Sigmoid colon (tissue), 7 donors: Measurements from ENCODE around the gene MBNL1. TPM values are rescaled to one million over a fixed set of nuclear protein-coding genes. Genes with fewer than 3 reads are reported as not detected.
"Not testable (repeated sequence)": the region's sequence is repeated elsewhere in the genome, so short reads cannot be mapped to it uniquely, and the experiment has no call there.

Experiments
- DNase-seq: peaks from one replicate; pipeline ENCODE4 v3.0.0-alpha.2; 2019
- H3K27ac ChIP-seq, 4 donors: fragments of 200-600 bp; sonication (generic); one replicate each; pipeline ENCODE4 v1.5.1; 2016 to 2019; ENCODE audit warnings: mild to moderate bottlenecking in 1 of 4
- H3K27me3 ChIP-seq, 3 donors: fragments of 200-600 bp; sonication (generic); one replicate each; pipeline ENCODE4 v1.5.1; 2019; ENCODE audit warnings: mild to moderate bottlenecking in 1 of 3
- H3K36me3 ChIP-seq, 4 donors: fragments of 200-600 bp; sonication (generic); one replicate each; pipeline ENCODE4 v1.5.1; 2016 to 2019
- H3K4me1 ChIP-seq, 4 donors: fragments of 200-600 bp; sonication (generic); one replicate each; pipeline ENCODE4 v1.5.1; 2017 to 2019
- H3K4me3 ChIP-seq, 4 donors: fragments of 200-600 bp; sonication (generic); one replicate each; pipeline ENCODE4 v1.5.1; 2017 to 2019; ENCODE audit warnings: mild to moderate bottlenecking in 2 of 4, moderate library complexity in 1 of 4
- H3K9me3 ChIP-seq, 4 donors: fragments of 200-600 bp in 3 of 4; sonication (generic) in 3 of 4; one replicate each; pipeline versions ENCODE4 v1.5.1 to v1.6.1; 2013 to 2019
- EP300 ChIP-seq, 4 donors: sonication (generic); formaldehyde crosslinking; IDR thresholded peaks; one replicate each; pipeline ENCODE4 v1.6.1; 2017; ENCODE audit warnings: antibody characterized with exemption in 4 of 4
- POLR2A ChIP-seq, 2 donors: fragments of 450-650 bp; IDR thresholded peaks; one replicate each; pipeline ENCODE4 v1.6.1; 2016; ENCODE audit warnings: antibody characterized with exemption in 2 of 2, mild to moderate bottlenecking in 2 of 2, moderate library complexity in 2 of 2
- POLR2AphosphoS5 ChIP-seq, 4 donors: sonication (generic); formaldehyde crosslinking; IDR thresholded peaks; one replicate each; pipeline ENCODE4 v1.6.1; 2017; ENCODE audit warnings: antibody characterized with exemption in 4 of 4
- WGBS, 2 donors: extraction: QIAGEN DNeasy Blood & Tissue Kit; methylation state at CpG; one replicate each; pipeline ENCODE4 v1.1.7; 2013; 5-methylcytosine and 5-hydroxymethylcytosine counted together
- intact Hi-C: fragments of 100-400 bp; cut with DNase I; formaldehyde crosslinking; loops from one replicate; pipeline ENCODE4 v1.15.1; 2023
- polyA plus RNA-seq, 3 donors: library from polyadenylated mRNA; stranded (reverse); fragments of 200-250 nt; gene quantifications; one replicate each; pipeline ENCODE4 v1.2.3, GENCODE V29; 2013
- total RNA-seq, 4 donors: library from RNA; depleted of rRNA; stranded (reverse); fragments of >200 nt; gene quantifications; one replicate each; pipeline ENCODE4 v1.1.0, GENCODE V29; 2016
- TF ChIP-seq, protein P1 (sequence below), 4 experiments: fragments of 450-650 bp in 3 of 4; fragments of 200-600 bp in 1 of 4; IDR thresholded peaks; one replicate each; pipeline ENCODE4 v1.5.1; 2016 to 2019; ENCODE audit warnings: antibody characterized with exemption in 4 of 4, mild to moderate bottlenecking in 3 of 4, moderate library complexity in 2 of 4
- donor health status: healthy with polysubstance abuse.
- donor health status: Bipolar disorder and iron deficiency.
- donor health status: healthy.

Gene MBNL1
- total and polyA plus RNA-seq, 7 donors, result 60.5 to 898 (median 602) TPM

DNA sequence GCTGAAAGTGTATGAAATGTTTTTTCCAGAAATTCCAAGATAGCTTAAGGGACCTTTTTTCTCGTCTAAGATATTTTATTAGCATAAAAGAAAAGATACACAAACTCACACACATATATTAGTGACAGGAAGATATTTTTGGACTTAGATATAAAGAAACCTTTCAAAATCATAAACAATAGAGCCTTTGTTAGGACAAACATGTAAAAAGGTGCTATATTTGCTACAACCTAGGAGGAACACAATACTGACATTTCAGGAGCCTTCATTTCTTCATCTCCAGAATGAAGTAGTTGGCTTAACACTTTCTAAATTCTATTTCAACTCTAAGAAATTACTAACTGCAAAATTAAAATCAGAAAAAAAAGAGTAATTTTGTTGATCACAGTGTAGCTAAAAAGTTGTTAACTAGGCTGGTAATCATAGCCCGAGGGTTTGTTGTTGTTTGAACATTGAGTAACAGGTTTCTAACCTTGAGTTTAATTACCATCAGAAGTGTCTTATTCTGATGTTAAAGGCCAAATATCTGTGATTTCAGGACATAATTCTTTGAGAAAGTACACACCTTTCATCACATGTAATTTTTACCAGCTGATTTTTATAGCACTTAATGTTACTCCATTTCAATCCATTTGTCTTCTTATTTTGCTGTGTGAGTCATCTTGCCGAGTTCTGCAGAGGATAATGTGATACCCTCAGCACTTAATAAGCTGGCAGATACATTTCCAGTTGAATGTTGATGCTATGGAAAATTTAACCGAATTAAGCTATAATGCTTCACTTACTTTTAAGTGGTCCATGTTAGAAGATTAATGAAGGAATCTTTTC is 97.3 kb downstream of the MBNL1 start:
- no peaks in the 10 kb centered on the region for H3K27me3 ChIP-seq
- no peak for DNase-seq
- 57 to 79% methylated on average over 4 of the region's 4 CpGs for WGBS, 2 donors
- H3K9me3 ChIP-seq, result no peaks in the 10 kb centered on the region
- H3K36me3 ChIP-seq, result no peaks in the 10 kb centered on the region
- TF ChIP-seq POLR2A (IDR thresholded peaks at IDR 0.05), result no peak
- TF ChIP-seq, protein P1, sequence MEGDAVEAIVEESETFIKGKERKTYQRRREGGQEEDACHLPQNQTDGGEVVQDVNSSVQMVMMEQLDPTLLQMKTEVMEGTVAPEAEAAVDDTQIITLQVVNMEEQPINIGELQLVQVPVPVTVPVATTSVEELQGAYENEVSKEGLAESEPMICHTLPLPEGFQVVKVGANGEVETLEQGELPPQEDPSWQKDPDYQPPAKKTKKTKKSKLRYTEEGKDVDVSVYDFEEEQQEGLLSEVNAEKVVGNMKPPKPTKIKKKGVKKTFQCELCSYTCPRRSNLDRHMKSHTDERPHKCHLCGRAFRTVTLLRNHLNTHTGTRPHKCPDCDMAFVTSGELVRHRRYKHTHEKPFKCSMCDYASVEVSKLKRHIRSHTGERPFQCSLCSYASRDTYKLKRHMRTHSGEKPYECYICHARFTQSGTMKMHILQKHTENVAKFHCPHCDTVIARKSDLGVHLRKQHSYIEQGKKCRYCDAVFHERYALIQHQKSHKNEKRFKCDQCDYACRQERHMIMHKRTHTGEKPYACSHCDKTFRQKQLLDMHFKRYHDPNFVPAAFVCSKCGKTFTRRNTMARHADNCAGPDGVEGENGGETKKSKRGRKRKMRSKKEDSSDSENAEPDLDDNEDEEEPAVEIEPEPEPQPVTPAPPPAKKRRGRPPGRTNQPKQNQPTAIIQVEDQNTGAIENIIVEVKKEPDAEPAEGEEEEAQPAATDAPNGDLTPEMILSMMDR (IDR thresholded peaks at IDR 0.05), result no peak
- TF ChIP-seq EP300 (IDR thresholded peaks at IDR 0.05), result no peak
- TF ChIP-seq POLR2AphosphoS5 (IDR thresholded peaks at IDR 0.05), result peak in 1 of 4 donors; percentile 20
- intact Hi-C loops, result no loop called here
- peak overlapping the region; percentile 36 to 57 (median 54) for H3K27ac ChIP-seq
- no peak overlapping the region for H3K4me3 ChIP-seq
- peaks cover 0 to 89% (median 70%) of the 10 kb centered on the region in 4 donors for H3K4me1 ChIP-seq

- WGBS, 2 donors, result 58 to 86% methylated on average over 2 of the region's 2 CpGs
- intact Hi-C loops, result not testable (repeated sequence)
These were observed 98.5 kb downstream of the MBNL1 start for GRCh38 chr3:152367192-152367591.

DNA sequence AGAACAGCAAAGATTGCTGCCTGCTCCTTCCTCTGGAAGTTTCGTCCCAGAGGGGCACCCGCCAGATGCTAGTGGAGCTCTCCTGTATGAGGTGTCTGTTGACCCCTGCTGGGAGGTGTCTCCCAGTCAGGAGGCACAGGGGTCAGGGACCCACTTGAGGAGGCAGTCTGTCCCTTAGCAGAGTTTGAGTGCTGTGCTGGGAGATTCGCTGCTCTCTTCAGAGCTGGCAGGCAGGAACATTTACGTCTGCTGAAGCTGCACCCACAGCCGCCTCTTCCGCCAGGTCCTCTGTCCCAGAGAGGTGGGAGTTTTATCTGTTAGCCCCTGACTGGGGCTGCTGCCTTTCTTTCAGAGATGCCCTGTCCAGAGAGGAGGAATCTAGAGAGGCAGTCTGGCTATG is 103.9 kb downstream of the MBNL1 start:
- H3K27me3 ChIP-seq, H3K9me3 ChIP-seq, intact Hi-C loops, DNase-seq, H3K4me3 ChIP-seq, H3K36me3 ChIP-seq: not testable (repeated sequence)
- H3K27ac ChIP-seq, result peak overlapping the region; percentile 18 to 79 (median 50)
- H3K4me1 ChIP-seq, result peaks cover 0 to 88% (median 63%) of the 10 kb centered on the region in 4 donors
- 94 to 98% methylated on average over 6 of the region's 6 CpGs for WGBS, 2 donors

More at GRCh38 chr3:152367192-152367591, 98.5 kb downstream of the MBNL1 start:
- H3K4me3 ChIP-seq, H3K36me3 ChIP-seq, DNase-seq, H3K27me3 ChIP-seq, H3K9me3 ChIP-seq, H3K27ac ChIP-seq: not testable (repeated sequence)
- peaks cover 0 to 85% (median 67%) of the 10 kb centered on the region in 4 donors for H3K4me1 ChIP-seq

- Histone ChIP-seq H3K27me3 (no peaks in the 10 kb centered on the region), H3K36me3 (peaks cover 0 to 5% (median 0%) of the 10 kb centered on the region in 4 donors), H3K4me1 (peaks cover 0 to 87% (median 61%) of the 10 kb centered on the region in 4 donors), H3K9me3 (no peaks in the 10 kb centered on the region), H3K27ac (peak overlapping the region; percentile 17 to 79 (median 56)), H3K4me3 (no peak overlapping the region)
- TF ChIP-seq POLR2A (IDR thresholded peaks at IDR 0.05) (no peak), EP300 (IDR thresholded peaks at IDR 0.05) (no peak), POLR2AphosphoS5 (IDR thresholded peaks at IDR 0.05) (no peak)
- TF ChIP-seq, protein P1 (IDR thresholded peaks at IDR 0.05), result no peak
- 80 to 92% methylated on average over 4 of the region's 4 CpGs for WGBS, 2 donors
- no peak for DNase-seq
- intact Hi-C loops, result no loop called here
These were observed 104.7 kb downstream of the MBNL1 start for GRCh38 chr3:152373379-152373778.

- no peaks in the 10 kb centered on the region for H3K27me3 ChIP-seq
- H3K27ac ChIP-seq, result peak overlapping the region; percentile 31 to 79 (median 70)
- H3K4me3 ChIP-seq, result no peak overlapping the region
- intact Hi-C loops, result no loop called here
- TF ChIP-seq, protein P1 (IDR thresholded peaks at IDR 0.05), result no peak
- TF ChIP-seq EP300 (IDR thresholded peaks at IDR 0.05) (no peak), POLR2AphosphoS5 (IDR thresholded peaks at IDR 0.05) (no peak), POLR2A (IDR thresholded peaks at IDR 0.05) (no peak)
- H3K9me3 ChIP-seq, result no peaks in the 10 kb centered on the region
- DNase-seq, result no peak
- H3K4me1 ChIP-seq, result peaks cover 0 to 86% (median 59%) of the 10 kb centered on the region in 4 donors
- peaks cover 0 to 11% (median 0%) of the 10 kb centered on the region in 4 donors for H3K36me3 ChIP-seq
- 78 to 86% methylated on average over 3 of the region's 3 CpGs for WGBS, 2 donors
These were observed 105.7 kb downstream of the MBNL1 start for GRCh38 chr3:152374262-152374990.
